Omental fat pad (tissue), 4 donors: ENCODE data around the gene DAD1. TPM values are rescaled to one million over a fixed set of nuclear protein-coding genes. Genes with fewer than 3 reads are reported as not detected.
"Not testable (repeated sequence)": the region's sequence is repeated elsewhere in the genome, so short reads cannot be mapped to it uniquely, and the experiment has no call there.

Experiments used
- ATAC-seq: fragments of 150-250 bp; one replicate; pipeline ENCODE4 v1.9.1; 2016; ENCODE audit warnings: mild to moderate bottlenecking, moderate library complexity; ENCODE audit not compliant: low FRiP score
- DNase-seq: peaks from one replicate; pipeline ENCODE4 v3.0.0-alpha.2; 2019; ENCODE audit warnings: low spot score
- total RNA-seq, 4 donors: library from RNA; depleted of rRNA; stranded (reverse); fragments of >200 nt; gene quantifications; one replicate each; pipeline ENCODE4 v1.1.0, GENCODE V29; 2016
- TF ChIP-seq, protein P1 (sequence below), 3 donors: fragments of 450-650 bp; IDR thresholded peaks; one replicate each; pipeline ENCODE4 v1.5.1; 2016 to 2017; ENCODE audit warnings: antibody characterized with exemption in 3 of 3, mild to moderate bottlenecking in 3 of 3, moderate library complexity in 2 of 3

The DAD1 gene
- total RNA-seq, 4 donors from 2014 or later = 156 to 272 (median 244) TPM

DNA sequence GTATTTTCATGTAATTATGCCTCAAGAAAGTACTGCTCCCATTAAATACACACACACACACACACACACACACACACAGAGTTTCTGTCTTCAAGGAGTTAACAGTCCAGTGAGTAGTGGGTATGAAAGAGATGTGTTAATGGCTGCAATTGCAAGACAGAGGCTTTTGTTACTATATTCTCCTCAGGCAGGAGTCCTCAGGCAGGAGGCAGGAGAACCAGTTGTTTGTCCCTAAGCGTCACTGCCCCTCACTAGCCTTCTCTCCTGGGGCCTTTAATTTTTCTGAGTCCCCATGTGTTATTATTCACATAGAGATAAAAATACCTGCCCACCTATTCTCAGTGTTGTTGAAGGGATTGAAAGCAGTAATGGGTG, 31.2 kb downstream of the DAD1 start:
- DNase-seq = no peak
- TF ChIP-seq, protein P1, sequence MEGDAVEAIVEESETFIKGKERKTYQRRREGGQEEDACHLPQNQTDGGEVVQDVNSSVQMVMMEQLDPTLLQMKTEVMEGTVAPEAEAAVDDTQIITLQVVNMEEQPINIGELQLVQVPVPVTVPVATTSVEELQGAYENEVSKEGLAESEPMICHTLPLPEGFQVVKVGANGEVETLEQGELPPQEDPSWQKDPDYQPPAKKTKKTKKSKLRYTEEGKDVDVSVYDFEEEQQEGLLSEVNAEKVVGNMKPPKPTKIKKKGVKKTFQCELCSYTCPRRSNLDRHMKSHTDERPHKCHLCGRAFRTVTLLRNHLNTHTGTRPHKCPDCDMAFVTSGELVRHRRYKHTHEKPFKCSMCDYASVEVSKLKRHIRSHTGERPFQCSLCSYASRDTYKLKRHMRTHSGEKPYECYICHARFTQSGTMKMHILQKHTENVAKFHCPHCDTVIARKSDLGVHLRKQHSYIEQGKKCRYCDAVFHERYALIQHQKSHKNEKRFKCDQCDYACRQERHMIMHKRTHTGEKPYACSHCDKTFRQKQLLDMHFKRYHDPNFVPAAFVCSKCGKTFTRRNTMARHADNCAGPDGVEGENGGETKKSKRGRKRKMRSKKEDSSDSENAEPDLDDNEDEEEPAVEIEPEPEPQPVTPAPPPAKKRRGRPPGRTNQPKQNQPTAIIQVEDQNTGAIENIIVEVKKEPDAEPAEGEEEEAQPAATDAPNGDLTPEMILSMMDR (IDR thresholded peaks at IDR 0.05) = no peak
- no peak for ATAC-seq

DNA sequence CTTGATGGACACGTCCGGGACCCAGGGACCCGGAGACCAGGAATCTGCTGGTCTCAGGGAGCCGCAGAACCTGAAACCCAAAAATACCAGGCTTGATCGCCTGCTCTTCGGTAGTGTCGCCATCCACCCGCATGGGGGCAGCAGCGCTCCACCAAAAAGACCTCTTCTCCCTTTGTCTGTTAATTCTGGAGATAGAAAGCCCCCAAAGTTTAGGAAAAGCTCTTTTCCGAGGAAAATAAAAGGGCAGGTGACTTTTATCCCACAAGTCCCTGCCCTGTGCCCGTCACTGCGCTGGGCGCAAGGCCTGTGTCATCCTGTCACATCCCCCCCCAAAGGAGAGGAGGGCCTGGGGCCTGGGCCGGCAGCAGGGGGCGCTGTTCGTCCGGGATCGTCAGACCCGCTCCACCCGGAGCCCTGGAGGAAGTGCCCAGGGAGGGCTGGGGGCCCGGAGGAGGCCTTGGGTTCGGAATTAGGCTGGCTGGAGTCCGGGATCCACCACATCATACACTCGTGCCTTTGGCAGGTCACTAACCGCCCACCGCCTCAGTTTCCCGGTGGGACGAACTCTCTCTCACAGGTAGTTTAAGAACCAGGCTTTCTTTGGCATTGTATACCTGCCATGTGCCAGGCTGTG, 31.9 kb downstream of the DAD1 start:
- TF ChIP-seq, protein P1 (IDR thresholded peaks at IDR 0.05) = peak in 2 of 3 donors; percentile 89 to 99
- ATAC-seq (peak; percentile 86), DNase-seq (peak; percentile 59)

DNA sequence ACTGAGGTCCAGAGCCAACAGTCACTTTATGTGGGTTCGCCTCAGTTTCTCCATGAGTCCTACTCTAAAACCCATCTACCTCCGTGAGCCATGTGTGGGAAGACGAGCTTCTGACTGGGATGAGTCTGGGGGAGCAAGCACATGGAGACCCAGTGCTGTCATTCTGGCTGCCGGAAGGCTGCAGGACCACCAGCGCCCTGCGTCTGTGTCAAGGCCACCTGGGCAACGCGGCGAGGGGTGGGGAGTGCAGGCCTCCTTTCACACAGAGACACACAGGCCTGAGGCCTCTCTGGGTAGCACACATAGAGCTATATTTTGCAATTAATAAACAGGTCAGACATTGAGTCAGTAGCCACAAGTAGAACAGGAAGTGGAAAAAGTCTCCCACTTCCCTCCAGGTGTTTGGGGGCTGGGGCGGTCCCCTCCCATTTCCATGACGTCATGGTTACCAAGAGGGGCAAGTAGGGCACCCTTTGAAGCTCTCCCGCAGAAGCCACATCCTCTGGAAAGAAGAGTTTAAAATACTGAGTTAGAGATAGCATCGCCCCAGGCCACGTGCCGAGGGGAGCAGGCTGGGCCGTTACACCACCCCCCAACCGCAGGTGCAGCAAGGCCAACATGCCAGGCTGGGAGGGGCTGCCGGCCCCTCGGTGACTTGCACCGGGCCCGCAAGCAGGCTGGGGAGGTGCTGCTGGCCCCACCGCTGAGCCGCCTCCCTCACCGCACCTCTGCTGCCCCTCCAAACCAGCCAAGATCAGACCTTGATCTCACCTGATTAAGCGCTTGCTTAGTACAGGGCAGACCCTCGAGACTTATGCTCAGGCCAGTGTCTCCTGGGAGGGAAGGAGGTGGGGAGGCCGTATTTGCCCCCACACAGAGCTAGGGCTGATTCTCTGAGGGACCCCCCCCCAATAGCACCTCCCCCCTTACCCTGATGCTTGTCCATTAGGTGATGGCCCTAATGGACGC, 32.7 kb downstream of the DAD1 start:
- peak; percentile 11 for ATAC-seq
- TF ChIP-seq, protein P1 (IDR thresholded peaks at IDR 0.05) = no peak
- DNase-seq = no peak

DNA sequence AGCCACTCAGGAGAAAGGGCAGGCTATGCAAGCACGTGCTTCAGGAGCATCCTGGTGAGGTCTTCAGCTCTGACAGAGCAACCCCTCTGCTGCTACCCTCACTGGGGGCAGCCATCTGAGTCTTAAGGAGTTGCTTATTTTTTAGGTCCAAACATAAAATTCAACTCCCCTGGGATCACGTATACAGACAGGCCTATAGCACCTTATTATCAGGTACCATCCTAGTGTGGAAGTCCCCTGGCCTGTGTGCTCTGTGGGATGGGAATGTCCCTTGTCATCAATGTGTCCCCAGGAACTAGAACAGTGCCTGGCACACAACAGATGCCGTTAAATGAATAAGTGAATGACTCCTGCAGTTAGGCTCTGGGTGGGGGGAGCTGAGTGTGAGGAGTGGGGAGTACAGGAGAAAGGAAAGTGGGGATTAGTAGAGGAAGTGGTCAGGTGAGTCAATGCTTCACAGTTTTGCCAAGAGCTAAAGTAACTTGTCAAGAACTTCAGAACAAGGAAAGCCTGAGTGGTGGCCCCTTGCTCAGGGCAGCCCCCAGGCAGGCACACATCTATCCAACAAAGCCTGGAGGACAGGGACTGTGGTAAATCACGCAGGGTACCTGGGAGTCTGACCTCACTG, 33.5 kb downstream of the DAD1 start:
- TF ChIP-seq, protein P1 (IDR thresholded peaks at IDR 0.05) = no peak
- no peak for DNase-seq
- no peak for ATAC-seq

DNA sequence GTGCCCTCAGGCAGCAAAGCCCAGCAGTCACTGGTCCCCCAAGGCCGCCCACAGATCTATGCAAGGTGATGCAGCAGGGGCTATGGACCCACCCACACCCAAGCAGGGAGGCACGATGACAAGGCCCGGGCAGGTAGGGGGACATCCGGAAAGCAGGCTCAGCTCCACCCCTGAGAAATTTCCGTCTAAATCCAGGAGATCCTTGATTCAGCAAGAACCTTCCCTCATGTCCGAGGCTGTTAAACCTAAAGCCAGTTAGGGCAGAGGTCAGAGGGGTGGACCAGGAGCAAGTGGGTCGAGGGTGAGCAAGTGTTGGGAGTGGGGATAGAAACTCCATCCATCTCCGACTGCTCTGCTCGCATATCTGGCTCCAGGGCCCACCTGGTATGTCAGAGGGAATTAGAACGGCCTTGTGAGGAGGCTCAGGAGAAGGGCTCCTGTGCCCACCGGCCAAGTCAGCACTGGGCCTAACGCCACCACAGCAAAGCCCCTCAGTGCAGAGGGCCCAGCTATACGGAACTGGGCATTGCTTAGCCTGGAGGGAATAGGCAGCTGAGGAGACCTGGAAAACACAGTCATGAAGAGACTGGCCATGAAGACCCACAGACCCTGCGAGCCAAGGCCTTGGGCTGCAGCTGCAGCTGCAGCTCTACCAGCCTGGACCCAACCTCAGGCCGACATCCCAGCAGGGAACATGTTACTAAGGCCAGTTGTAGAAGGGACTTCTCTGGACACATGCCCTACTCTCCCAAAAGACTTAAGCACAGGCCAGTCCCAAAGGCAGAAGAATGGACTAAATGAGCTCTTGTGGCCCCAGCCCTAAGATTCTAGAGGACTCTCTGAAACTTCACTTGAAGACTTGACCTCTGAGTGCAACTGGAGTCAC, 34.3 kb downstream of the DAD1 start:
- ATAC-seq (no peak), DNase-seq (no peak)
- TF ChIP-seq, protein P1 (IDR thresholded peaks at IDR 0.05) = no peak

DNA sequence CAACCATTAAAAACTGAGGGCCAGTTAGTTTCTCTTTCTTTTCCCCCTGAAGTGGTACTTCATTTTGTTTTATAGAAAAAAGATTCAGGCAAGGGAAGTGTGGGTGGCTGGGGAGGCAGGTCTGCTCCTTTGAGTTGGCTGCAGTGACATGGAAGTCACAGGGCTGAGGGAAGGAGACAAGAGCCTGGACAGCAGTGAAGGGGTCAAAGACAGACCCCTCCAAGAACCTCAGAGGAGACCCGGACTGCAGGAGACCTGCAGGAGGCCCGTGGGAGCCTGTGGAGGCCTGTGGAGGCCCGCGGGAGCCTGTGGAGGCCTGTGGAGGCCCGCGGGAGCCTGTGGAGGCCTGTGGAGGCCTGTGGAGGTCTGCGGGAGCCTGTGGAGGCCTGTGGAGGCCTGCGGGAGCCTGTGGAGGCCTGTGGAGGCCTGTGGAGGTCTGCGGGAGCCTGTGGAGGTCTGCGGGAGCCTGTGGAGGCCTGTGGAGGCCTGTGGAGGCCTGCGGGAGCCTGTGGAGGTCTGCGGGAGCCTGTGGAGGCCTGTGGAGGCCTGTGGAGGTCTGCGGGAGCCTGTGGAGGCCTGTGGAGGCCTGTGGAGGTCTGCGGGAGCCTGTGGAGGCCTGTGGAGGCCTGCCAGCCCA, 35.0 kb downstream of the DAD1 start:
- not testable (repeated sequence) for DNase-seq, ATAC-seq
